IPS-NIHi11 (cell line): ENCODE results near the gene SYPL2.
A peak's percentile ranks its signal among the peaks of the same experiment; 100 is the strongest.
"Not testable (repeated sequence)": the region's sequence is repeated elsewhere in the genome, so short reads cannot be mapped to it uniquely, and the experiment has no call there.

Experiments
- DNase-seq: peaks from one replicate; pipeline ENCODE4 v3.0.0; 2012; ENCODE audit warnings: mixed read lengths, low spot score

Gene SYPL2

DNA sequence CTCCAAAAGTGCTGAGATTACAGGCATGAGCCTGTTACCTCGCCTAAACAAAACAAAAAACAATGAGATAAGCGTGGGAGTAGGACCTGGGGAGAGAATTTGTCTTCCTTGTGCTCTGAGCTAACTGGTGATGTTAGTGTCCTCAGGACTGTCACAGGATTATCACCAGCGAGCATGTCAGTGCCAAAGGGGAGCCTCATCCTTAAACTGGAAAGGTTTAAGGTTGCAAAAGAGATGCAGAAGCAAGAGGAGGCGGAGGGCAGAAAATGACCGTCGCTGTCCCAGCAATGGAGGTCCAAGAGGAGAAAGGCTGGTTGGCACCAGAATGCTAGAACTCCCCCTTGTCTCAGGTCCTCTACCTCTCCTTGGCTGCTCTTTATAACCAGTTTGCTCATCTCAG, 3.9 kb downstream of the SYPL2 start:
- DNase-seq = no peak

DNA sequence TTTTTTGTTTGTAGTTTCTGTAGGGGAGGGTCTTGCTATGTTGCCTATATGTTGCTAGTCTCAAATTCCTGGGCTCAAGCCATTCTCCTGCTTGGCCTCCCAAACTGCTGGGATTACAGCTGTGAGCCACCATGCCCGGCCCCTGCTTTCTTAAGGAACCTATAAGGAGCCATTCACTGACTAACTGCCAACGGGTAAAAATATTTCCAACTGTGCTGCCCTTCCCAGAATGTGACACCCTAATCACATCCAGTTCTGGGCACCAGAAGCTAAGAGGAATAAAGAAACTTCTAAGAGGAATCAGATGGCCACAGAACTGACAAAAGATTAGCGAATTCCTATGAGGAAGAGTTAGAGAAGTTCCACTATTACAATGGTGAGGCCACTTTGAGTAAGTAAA, 6.4 kb downstream of the SYPL2 start:
- DNase-seq = no peak

DNA sequence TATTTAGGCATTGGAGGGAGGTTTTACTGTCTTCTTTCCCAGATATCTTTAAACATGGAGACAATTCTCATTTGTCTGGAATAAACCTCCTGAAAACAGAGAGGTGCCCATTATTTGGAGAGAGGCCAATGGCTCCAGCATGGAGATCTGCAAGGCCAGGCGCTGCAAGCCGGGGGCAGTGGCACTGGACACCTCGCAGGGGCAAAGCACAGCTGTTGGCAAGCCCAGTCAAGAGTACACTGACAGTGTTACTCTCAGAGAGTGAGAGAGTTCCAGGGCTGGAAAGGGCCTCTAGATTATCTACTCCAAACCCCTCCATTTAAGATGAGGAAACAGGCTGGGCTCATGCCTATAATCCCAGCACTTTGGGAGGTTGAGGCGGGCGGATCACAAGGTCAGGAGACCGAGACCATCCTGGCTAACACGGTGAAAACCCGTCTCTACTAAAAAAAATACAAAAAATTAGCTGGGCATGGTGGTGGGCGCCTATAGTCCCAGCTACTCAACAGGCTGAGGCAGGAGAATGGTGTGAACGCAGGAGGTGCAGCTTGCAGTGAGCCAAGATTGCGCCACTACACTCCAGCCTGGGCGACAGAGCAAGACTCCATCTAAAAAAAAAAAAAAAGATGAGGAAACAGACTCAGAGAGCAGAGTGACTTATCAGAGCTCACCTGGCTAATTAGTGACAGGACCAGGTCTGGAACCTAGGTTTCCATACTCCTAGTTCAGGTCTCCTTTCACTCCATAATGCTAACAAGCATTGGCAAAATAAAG, 7.1 kb downstream of the SYPL2 start:
- not testable (repeated sequence) for DNase-seq

DNA sequence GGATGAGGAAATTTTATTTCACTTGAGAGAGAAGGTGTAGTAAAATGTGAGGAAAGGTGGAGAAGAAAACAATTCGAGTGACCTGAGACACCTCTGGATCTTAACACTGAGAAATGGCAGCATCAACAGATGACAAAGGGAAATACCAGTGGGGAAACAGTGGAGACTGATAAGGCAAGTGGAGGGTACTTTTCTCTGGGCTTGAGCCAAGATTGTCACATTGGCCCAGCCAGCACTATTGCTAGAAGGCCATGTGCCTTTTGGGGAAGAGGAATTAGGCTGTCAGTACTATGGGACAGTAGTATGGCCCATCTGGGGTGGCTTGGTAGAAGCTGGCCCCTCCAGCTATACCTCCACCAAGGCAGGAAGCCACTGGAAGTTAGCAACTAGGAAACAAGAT, 8.4 kb downstream of the SYPL2 start:
- no peak for DNase-seq

DNA sequence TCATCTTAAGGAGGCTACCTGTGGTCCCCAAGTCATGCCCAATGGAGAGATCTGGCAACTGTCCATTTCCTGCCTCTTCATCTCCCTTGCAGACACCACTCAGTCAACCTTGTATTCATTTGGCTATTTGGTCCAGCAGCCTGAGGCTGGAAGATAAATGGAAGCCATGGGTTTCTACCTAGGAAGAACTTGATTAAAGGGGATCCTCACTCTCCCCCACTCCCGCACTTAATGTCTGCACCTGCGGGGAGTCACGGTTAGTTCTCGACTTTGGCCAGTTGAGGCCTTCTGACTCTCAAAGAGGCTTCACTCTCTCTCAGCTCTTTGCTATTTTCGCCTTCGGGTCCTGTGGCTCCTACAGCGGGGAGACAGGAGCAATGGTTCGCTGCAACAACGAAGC, 8.9 kb downstream of the SYPL2 start:
- DNase-seq = no peak

DNA sequence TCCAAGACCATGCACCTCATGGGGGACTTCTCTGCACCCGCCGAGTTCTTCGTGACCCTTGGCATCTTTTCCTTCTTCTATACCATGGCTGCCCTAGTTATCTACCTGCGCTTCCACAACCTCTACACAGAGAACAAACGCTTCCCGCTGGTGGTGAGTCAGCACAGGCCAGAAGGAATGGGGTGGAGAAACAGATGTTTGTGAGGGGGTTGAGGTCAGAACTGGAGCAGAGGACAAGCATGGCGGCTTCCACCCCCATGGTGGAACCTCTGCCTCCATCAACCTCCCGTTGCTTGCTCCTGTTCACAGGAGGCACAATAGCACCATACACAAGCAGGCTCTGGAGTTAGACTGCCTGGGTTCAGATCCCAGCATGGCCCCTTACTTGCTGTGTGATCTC, 10.5 kb downstream of the SYPL2 start:
- DNase-seq = no peak

DNA sequence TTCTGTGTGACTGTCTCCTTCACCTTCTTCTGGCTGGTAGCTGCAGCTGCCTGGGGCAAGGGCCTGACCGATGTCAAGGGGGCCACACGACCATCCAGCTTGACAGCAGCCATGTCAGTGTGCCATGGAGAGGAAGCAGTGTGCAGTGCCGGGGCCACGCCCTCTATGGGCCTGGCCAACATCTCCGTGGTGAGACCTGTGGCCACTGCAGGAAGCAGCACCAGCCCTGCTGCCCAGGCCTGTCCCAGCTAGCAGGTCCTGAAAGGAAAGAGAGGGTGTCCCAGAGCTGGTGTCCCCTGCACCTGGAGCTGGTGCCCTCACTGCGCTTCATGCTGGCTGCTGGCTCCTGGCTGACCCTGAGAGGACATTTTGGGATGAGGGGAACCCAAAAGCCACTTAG, 11.5 kb downstream of the SYPL2 start:
- DNase-seq = no peak

DNA sequence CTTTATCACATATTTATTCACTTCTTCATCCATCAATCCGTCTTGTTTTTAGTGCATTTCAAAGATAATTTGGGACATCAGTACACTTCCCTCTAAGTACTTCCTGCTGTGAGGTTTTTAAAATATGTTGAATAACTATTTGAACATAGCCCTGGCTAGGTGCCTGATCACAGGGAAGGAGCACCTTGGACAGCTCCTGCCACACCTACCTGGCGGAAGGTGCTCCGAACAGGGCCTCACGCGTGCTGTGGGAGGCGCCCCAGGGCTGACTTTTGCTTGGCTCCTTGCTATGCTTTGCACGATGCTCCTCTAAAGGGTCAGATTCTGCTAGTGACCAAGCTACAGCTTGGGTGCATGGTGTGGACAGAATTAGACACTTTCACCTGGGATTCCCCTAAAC, 12.5 kb downstream of the SYPL2 start:
- peak; percentile 72 for DNase-seq

DNA sequence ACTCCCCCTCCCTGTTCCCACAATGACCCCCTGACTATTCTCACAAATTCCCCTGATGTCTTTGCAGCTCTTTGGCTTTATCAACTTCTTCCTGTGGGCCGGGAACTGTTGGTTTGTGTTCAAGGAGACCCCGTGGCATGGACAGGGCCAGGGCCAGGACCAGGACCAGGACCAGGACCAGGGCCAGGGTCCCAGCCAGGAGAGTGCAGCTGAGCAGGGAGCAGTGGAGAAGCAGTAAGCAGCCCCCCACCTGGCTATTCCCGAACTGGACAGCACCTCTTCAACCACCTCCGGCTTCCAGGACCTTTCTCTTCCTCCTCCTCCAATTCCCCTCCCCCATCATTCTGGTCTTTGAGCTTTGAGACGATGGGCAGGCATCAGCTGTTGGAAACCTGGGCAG, 13.0 kb downstream of the SYPL2 start:
- no peak for DNase-seq

DNA sequence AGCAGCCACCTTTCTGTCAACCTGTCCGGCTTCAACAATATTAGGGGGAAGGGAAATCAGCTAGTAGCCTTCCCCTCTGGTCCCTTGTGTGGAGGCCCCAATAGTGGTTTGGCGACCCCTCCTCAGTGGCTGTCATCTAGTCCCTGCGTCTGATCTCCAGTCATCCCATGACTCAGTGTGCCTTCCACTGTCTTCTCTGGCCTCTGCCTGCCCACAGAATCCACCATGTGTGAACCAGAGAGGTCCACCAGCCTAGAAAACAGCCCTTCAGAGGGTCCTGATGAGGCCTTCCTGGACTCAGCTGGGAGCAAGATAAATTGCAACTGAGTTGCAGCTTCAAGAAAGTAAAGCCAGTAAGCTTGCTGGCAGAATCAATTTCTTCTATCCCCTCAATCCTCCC, 13.6 kb downstream of the SYPL2 start:
- DNase-seq = no peak

DNA sequence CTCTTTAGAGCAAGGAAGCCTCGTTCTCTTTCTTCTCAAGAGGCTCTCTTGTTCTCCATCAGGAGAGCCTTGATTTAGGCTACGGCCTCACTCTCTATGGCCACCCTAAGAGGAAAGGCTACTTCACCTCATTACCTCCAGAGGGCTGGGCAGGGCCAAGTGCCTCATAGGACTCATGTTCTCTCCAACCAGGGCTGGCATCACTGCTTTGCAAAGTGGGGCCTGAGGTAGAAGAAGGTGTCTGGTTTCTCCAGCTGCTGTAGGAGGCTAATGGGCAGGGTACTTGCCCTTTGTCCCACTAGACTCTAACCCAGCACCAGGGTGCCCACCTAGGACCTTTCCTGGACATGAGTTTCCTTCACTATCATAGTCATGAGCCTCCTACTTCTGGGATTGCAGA, 15.3 kb downstream of the SYPL2 start:
- DNase-seq = no peak

DNA sequence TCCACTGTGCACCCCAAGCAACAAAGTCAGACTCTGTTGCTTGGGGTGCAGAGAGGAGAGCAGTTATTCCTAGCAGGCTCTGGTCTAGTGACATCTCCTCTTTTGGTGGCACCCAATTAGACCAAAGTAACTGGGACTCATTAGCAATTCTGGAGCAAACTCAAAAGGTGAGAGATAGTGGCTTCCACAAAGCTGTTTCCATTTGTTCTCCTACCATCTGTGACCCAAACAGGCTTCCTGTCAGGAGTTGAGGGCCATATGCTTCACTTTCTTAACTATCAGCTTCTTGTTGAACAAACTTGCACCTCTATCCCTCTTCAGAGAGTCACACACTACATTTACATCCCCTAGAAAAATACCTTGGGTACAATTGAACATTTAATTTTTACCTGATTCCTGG, 15.9 kb downstream of the SYPL2 start:
- no peak for DNase-seq

DNA sequence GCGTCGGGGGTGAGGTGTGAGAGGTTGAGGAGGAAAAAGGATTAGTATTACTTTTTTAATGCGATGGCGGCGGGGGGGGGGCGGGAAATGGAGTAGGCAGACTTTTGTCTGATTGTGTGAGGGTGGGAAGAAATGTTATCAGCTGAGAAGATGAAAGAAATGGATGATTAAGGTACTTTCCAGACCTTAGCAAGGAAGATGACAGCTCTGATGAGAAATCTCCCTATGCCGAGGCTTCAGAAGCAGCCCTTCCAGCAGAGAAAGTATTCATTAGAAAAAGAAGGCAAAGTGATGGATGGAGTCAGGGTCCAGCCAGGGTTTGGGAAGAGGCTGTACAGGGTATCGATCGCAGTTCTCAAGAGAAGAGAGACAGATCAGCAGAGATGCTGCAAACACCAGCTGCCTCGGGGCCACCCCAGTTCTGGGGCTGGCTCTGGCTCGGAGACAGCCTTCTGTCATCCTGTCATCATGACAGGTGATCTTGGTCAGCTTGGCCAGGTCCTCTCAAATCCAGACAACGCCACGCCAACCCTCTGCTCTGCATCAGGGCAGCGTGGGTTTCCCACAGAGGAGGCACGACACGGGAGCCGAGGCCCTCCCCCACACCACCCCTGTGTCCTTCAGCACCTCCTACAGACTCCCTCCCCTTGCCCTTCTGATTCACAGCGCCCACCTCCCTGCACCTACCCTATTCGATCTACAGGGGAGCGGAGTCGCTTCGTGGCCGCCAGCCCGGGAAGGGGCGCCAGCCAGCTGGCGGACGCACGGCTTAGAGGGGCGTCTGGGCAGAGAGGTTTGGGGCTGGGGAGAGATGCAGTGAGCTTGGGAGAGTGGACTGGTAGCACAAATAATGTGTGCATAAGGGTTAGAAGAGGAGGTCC, 16.7 kb downstream of the SYPL2 start:
- DNase-seq = peak; percentile 70

DNA sequence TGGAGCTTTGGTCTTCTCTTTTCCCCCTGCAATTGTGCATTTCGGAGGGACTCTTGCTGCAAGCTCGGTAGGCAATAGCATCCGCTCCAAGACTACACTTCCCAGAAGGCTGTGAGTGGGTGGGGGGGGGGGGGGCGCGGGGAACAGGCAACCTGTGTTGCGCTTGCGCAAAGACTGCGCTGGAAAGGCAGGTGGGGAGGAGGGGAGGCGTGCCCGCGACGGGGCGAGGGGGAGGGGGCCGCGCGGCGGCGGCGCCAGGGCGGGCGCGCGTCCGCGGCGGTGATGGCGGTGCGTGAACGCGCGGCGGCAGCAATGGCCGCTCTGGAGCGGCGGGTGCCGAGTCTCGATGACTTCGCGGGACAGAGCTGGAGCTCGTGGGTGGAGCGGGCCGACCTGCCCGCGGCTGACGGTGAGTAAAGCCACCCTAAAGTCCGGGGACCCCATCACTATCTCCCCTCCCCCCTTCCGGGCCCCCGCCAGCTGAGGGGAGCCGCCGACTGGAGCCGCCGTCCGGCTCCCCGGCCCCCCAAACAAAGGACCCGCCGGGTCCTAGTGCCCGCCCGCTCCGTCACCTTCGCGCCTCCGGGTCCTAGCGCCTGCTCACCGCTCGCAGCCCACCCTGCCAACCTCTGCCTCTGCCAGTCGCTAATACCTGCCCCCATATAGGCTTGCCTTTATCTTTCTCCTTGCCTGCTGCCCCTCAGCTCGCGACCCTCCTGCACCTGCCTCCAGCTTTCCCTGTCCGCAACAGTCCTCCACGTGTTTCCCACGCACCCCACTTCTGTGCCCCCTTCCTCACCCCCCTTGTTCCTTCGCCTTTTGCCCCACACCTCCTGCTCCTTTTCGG, 17.5 kb downstream of the SYPL2 start, which contains the start of gene ATXN7L2:
Gene ATXN7L2, plus strand, starts transcription at position 234 of the 847 bp plus-strand sequence. Its CDS starts 49 bp downstream, at position 283.
- DNase-seq = peak; percentile 99

DNA sequence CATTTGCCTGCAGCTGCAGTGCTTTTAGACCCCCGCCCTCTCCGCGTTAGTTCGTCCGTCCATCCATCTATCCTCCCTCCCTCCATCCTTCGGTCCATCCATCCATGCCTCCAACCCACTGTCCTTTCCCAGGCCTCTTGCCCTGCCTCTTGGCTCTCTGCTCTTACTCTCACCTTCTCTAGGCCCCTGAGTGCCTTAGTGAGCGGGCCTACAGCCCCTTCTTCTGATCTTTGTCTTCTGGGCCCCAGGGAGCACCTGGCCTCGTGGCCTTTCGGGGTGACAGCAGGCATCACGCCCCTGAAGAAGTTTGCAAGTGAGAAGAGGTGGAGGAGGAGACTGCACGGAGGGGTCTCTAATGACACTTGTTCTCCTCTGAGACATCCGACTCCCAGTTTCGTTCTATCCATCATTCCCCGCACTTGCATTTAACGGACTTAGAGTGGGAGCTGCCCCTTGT, 18.2 kb downstream of the SYPL2 start:
- no peak for DNase-seq

DNA sequence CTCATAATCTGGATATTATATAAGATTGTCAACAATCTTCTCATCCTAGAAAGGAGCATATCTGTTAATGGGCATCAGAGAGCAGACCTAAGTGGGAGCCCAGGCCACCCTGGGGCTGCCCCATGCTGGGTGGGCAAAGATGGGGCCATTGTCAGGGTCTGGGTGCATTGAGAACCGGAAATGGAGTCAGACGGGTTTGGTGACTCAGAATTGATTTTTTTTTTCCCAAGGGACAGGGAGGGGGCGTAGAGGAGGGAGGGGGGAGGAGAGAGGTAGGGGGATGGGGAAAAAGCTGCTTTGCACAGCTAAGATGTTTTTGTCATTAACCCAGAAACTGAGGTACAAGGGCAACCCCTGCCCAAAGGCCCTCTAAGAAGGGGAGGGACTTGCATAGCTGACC, 18.7 kb downstream of the SYPL2 start:
- peak; percentile 41 for DNase-seq

DNA sequence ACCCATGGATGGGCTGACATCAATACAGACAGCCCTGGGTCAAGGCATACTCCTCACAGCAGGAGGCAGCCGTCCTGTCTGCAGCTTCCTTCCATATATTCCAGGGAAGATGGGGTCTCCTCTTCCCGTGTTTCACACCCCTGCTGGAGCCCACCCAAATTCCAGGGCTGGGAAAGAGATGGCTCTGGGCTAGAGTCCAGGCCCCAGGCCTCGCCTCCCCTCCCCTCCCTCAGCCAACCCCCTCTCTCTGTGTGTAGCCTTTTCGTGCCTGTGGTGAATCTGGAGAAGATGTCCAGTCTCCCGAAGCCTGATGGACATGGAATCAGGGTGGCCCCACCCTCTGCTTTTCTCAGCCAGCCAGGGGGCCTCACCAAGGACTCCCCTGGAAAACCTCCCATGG, 20.9 kb downstream of the SYPL2 start:
- no peak for DNase-seq

DNA sequence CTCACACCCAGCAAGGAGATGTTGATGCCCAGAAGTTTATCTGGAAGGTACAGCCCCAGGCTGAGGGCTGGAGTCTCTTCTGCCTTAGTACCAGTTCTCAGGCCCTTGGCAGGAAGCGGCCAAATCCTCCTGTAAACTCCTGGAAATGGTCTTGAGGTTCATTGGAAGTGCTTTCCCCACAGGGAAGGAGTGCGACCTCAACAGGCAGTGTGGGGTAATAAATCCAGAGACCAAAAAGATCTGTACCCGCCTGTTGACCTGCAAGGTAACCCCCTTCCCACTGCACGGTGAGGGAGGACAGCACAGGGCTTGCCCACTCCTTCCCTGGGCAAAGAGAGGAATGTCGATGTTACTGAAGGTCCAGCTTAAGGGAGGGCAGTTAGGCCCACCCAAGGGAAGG, 21.9 kb downstream of the SYPL2 start:
- DNase-seq = peak; percentile 31

DNA sequence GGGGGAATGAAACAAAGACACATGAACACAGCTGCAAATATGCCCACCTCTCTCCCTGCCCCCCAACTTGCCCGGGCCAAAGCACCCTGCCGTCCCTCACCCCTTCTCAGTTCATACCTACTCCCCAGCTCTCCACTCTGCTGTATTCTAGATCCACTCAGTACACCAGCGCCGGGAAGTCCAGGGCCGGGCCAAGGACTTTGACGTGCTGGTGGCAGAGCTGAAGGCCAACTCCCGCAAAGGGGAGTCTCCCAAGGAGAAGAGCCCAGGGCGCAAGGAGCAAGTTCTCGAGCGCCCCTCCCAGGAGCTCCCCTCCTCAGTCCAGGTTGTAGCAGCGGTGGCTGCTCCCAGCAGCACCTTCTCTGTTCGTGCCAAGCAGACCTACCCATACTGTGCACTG, 22.4 kb downstream of the SYPL2 start:
- DNase-seq = no peak

DNA sequence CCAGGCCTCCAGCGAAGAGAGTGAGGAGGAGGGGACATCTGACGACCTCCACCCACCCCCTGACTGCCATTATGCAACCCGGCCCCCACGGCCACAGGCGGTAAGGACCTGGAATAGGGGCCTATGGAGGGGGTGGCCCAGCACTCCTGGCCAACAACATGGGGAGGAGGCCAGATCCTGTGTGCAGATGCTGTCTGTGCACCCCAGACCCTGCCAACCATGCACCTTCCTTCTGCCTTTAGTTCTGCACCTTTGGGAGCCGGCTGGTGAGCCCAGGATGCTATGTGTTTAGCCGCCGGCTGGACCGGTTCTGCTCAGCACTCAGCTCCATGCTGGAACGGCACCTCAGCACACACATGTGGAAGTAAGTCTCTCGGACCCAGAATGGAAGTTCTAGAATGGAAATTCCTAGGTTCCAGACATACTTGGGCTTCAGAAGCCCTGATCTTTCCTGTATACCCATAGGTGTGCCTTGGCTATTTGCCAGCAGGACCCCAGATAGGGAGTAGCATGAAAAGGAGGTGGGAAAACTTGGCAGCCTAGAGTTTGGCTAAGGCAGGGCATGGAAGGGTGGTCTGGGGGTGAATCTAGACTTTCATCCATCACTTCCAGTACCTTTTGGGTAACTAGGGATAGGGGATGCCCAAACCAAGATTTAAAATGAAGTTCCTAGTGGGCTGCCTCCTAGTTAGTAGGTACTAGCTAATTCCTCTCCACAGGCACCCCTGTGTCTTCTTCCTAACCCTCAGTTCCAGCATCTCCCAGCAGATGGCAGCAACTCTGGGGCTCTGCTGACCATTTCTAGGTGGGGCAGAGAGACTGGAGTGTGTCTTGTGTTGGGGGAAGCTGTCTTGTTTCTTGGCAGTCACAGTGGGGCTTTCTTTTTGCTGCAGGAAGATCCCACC, 23.9 kb downstream of the SYPL2 start:
- peak; percentile 71 for DNase-seq

DNA sequence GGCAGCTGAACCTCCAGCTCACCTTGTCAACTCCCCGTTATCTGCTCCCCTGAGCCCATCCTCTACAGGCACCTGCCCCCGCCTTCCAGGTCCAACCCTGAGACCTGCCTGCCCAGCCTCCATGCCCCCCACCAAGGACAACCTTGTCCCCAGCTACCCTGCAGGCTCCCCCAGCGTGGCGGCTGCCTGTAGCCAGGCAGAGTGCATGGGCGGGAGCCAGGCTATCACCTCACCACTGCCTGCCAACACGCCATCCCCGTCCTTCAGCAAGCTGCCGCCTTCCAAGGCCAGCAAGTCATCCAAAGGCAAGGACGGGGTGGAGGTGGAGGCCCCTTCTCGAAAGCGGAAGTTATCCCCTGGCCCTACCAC, 24.6 kb downstream of the SYPL2 start:
- no peak for DNase-seq
